ENCODE measurements around the gene OR6C2. TPM values are rescaled to one million over a fixed set of nuclear protein-coding genes. Genes with fewer than 3 reads are reported as not detected.
A peak's percentile ranks its signal among the peaks of the same experiment; 100 is the strongest.

OR6C2 gene
- total and polyA plus RNA-seq, 9 of the 15 experiments (the other 6 are each of a cell fraction or from before 2014, with no cell fraction given): not detected

DNA sequence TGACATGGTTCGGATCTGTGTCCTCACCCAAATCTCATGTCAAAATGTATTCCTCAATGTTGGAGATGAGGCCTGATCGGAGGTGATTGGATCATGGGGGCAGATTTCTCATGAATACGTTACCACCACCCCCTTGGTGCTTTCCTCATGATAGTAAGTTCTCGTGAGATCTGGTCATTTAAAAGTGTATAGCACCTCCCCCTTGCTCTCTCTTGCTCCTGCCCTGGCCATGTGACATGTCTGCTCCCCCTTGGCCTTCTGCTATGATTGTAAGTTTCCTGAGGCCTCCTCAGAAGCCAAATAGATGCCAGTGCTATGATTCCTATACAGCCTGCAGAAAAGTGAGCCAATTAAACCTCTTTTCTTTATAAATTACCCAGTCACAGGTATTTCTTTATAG lies 55.4 kb downstream of the OR6C2 start:
- Histone ChIP-seq H3K79me2 (ENCODE audit: control insufficient read depth, insufficient read depth, low read length) (no peaks in the 10 kb centered on the region), H3K4me3 (no peak overlapping the region), H4K20me1 (replicated peaks; ENCODE audit: control insufficient read depth, insufficient read depth, low read length) (no peaks in the 10 kb centered on the region), H3K9ac (ENCODE audit: insufficient read depth in 1 of 2, low read depth in 2 of 2, low read length in 2 of 2) (no peak overlapping the region), H3K9me3 (replicated peaks; ENCODE audit: control insufficient read depth, insufficient read depth, low read depth, low read length) (no peaks in the 10 kb centered on the region), H3K4me1 (replicated peaks in 1 of 2; ENCODE audit: control insufficient read depth in 2 of 2, insufficient read depth in 2 of 2, low read length in 2 of 2) (peaks cover 0 to 13% of the 10 kb centered on the region in 2 experiments; a peak in 1 of 5 replicates), H3K36me3 (ENCODE audit: control insufficient read depth, insufficient read depth, low read length) (no peaks in the 10 kb centered on the region), H3K27ac (ENCODE audit: extremely low read depth, low read depth, low read length) (no peak overlapping the region), H3K9me1 (ENCODE audit: control insufficient read depth, insufficient read depth, low read length) (no peaks in the 10 kb centered on the region), H2AFZ (ENCODE audit: low read depth, low read length) (peak overlapping the region; percentile 22; the same call in 1 of the 2 replicates), H3K4me2 (ENCODE audit: insufficient read depth, low read length) (no peak overlapping the region), H3K27me3 (ENCODE audit: control insufficient read depth in 2 of 2, insufficient read depth in 2 of 2, low read length in 2 of 2) (no peaks in the 10 kb centered on the region)
- 4% methylated on average over 4 of the region's 4 CpGs for WGBS (ENCODE audit: insufficient coverage, low coverage, missing lambda C conversion rate)
- POLR2A ChIA-PET: no interaction called here
- no TSS peak for BruUV-seq (replicated peaks)
- CTCF ChIA-PET (ENCODE audit: low intra/inter-chr PET ratio): no interaction called here
- TF ChIP-seq RAD51 (IDR thresholded peaks at IDR 0.05; ENCODE audit: borderline replicate concordance, low read depth): peak; percentile 14; the same call in 1 of the 2 replicates
- no peak for TF ChIP-seq NCOA2 (IDR thresholded peaks at IDR 0.05; ENCODE audit: partially characterized antibody in 2 of 2)
- intact Hi-C loops (cut with micrococcal nuclease): no loop called here
- FAIRE-seq (no peak), ATAC-seq (no peak), DNase-seq (ENCODE audit: extremely low read depth in 1 of 4, low spot score in 3 of 4) (no peak)
- in situ Hi-C loops (cut with MboI): no loop called here

GRCh38 chr12:55499810-55500252 lies 56.0 kb downstream of the OR6C2 start:
- in situ Hi-C loops (cut with MboI): no loop called here
- ChIA-PET CTCF (ENCODE audit: low intra/inter-chr PET ratio) (no interaction called here), POLR2A (interaction anchor here (1.1 kb wide), 1 partner anchor 19 kb away, joined by 3 read pairs; no protein-coding TSS in a partner anchor)
- no peaks in the 10 kb centered on the region for H3K27me3 ChIP-seq (ENCODE audit: control insufficient read depth in 2 of 2, insufficient read depth in 2 of 2, low read length in 2 of 2)
- ATAC-seq (peak; percentile 67), DNase-seq (ENCODE audit: extremely low read depth in 1 of 4, low spot score in 3 of 4) (peak in 2 of 4 experiments; percentile 16 to 36), FAIRE-seq (peak; percentile 54)
- H3K9ac ChIP-seq (ENCODE audit: insufficient read depth in 1 of 2, low read depth in 2 of 2, low read length in 2 of 2): no peak overlapping the region
- H3K9me3 ChIP-seq (replicated peaks; ENCODE audit: control insufficient read depth, insufficient read depth, low read depth, low read length): no peaks in the 10 kb centered on the region
- intact Hi-C loops (cut with micrococcal nuclease): no loop called here
- H2AFZ ChIP-seq (ENCODE audit: low read depth, low read length): peak overlapping the region; percentile 10; the same call in 1 of the 2 replicates
- H3K4me1 ChIP-seq (replicated peaks in 1 of 2; ENCODE audit: control insufficient read depth in 2 of 2, insufficient read depth in 2 of 2, low read length in 2 of 2): peaks cover 0 to 13% of the 10 kb centered on the region in 2 experiments; a peak in 1 of 5 replicates
- H3K27ac ChIP-seq (ENCODE audit: extremely low read depth, low read depth, low read length): no peak overlapping the region
- peak overlapping the region; percentile 42; the same call in 1 of the 2 replicates for H3K4me2 ChIP-seq (ENCODE audit: insufficient read depth, low read length)
- WGBS (ENCODE audit: insufficient coverage, low coverage, missing lambda C conversion rate): 0% methylated on average over 2 of the region's 2 CpGs
- no peaks in the 10 kb centered on the region for H3K79me2 ChIP-seq (ENCODE audit: control insufficient read depth, insufficient read depth, low read length)
- no peak overlapping the region for H3K4me3 ChIP-seq
- no TSS peak for BruUV-seq (replicated peaks)
- no peaks in the 10 kb centered on the region for H3K36me3 ChIP-seq (ENCODE audit: control insufficient read depth, insufficient read depth, low read length)
- H3K9me1 ChIP-seq (ENCODE audit: control insufficient read depth, insufficient read depth, low read length): no peaks in the 10 kb centered on the region
- no peaks in the 10 kb centered on the region for H4K20me1 ChIP-seq (replicated peaks; ENCODE audit: control insufficient read depth, insufficient read depth, low read length)
- TF ChIP-seq SETDB1 (IDR thresholded peaks at IDR 0.05; ENCODE audit: low read length) (no peak), KDM4B (IDR thresholded peaks at IDR 0.05; ENCODE audit: borderline replicate concordance in 2 of 2, low read depth in 1 of 2) (no peak), ZNF143 (CRISPR knock-in tag; IDR thresholded peaks at IDR 0.05) (no peak), KDM1A (IDR thresholded peaks at IDR 0.05) (no peak), ZKSCAN3 (CRISPR knock-in tag; IDR thresholded peaks at IDR 0.05) (no peak), TAL1 (IDR thresholded peaks at IDR 0.05) (peak; percentile 53), ATF1 (CRISPR knock-in tag; IDR thresholded peaks at IDR 0.05) (no peak), ATF1 (tag; IDR thresholded peaks at IDR 0.05) (no peak), ARID1B (IDR thresholded peaks at IDR 0.05) (peak; percentile 51), SMC3 (conservative IDR thresholded peaks at IDR 0.05; ENCODE audit: insufficient read depth, low read depth, low read length) (no peak), NFXL1 (CRISPR knock-in tag; IDR thresholded peaks at IDR 0.05) (no peak)
- TF ChIP-seq, protein P1, sequence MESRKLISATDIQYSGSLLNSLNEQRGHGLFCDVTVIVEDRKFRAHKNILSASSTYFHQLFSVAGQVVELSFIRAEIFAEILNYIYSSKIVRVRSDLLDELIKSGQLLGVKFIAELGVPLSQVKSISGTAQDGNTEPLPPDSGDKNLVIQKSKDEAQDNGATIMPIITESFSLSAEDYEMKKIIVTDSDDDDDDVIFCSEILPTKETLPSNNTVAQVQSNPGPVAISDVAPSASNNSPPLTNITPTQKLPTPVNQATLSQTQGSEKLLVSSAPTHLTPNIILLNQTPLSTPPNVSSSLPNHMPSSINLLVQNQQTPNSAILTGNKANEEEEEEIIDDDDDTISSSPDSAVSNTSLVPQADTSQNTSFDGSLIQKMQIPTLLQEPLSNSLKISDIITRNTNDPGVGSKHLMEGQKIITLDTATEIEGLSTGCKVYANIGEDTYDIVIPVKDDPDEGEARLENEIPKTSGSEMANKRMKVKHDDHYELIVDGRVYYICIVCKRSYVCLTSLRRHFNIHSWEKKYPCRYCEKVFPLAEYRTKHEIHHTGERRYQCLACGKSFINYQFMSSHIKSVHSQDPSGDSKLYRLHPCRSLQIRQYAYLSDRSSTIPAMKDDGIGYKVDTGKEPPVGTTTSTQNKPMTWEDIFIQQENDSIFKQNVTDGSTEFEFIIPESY (CRISPR knock-in tag; IDR thresholded peaks at IDR 0.05): no peak
- TF ChIP-seq, protein P2, sequence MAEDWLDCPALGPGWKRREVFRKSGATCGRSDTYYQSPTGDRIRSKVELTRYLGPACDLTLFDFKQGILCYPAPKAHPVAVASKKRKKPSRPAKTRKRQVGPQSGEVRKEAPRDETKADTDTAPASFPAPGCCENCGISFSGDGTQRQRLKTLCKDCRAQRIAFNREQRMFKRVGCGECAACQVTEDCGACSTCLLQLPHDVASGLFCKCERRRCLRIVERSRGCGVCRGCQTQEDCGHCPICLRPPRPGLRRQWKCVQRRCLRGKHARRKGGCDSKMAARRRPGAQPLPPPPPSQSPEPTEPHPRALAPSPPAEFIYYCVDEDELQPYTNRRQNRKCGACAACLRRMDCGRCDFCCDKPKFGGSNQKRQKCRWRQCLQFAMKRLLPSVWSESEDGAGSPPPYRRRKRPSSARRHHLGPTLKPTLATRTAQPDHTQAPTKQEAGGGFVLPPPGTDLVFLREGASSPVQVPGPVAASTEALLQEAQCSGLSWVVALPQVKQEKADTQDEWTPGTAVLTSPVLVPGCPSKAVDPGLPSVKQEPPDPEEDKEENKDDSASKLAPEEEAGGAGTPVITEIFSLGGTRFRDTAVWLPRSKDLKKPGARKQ (CRISPR knock-in tag; IDR thresholded peaks at IDR 0.05): no peak
